ENCODE measurements around the gene ZBTB17. TPM values are rescaled to one million over a fixed set of nuclear protein-coding genes. Genes with fewer than 3 reads are reported as not detected.

Gene ZBTB17
- total and polyA plus RNA-seq, 10 of the 15 experiments (the other 5 are each of a cell fraction or from before 2014, with no cell fraction given) = 0.87 to 59.4 (median 38.7) TPM

DNA sequence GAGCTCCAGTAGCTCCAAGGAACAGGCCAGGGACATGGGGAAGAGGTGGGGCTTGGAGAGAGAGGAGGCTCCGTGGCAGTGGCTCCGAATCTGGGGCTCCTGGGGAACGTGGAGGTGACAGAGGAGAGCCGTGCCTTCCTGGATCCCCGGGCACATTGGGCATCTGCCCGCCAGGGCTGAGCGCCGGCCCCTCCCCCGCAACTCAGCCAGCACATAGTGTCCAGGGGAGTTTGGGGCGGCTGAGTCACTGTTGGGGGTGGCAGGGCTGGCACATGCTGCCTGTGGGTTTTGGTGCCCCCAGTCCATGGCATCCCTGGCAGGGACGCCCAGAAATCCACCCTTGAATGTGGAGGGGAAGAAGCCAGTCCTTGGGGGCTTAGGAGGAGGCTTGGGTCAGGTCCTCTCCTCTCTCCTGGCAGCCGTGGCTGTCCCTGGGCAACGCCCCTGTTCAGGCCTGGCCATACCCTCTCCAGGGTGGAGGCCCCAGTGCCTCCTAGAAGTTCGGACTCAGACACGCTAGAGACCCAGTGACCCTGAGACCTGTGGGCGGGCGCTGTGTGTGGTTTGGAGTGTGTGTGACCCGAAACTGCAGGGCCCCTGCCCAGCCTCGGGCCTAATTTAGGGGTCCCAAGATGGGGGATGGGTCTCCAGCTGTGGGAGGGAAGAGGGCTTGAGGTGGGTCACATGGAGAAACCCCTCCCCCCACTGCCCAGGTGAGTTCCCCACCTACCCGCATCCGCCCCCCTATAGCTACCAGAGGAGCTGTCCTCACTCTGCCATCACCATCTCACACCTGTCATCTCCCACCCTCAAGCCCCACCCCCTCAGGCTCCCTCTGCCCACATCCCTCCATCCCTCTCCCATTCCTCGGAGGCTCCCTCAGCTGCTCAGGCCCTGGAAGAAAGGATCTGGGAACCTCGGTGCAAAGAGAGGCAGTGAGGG, 40.3 kb upstream of the ZBTB17 start (continued):
- TF ChIP-seq, protein P1, sequence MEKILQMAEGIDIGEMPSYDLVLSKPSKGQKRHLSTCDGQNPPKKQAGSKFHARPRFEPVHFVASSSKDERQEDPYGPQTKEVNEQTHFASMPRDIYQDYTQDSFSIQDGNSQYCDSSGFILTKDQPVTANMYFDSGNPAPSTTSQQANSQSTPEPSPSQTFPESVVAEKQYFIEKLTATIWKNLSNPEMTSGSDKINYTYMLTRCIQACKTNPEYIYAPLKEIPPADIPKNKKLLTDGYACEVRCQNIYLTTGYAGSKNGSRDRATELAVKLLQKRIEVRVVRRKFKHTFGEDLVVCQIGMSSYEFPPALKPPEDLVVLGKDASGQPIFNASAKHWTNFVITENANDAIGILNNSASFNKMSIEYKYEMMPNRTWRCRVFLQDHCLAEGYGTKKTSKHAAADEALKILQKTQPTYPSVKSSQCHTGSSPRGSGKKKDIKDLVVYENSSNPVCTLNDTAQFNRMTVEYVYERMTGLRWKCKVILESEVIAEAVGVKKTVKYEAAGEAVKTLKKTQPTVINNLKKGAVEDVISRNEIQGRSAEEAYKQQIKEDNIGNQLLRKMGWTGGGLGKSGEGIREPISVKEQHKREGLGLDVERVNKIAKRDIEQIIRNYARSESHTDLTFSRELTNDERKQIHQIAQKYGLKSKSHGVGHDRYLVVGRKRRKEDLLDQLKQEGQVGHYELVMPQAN (conservative IDR thresholded peaks at IDR 0.05) = no peak
- TF ChIP-seq SKIL (IDR thresholded peaks at IDR 0.05; ENCODE audit: low read depth, poor library complexity, severe bottlenecking) (no peak), BMI1 (IDR thresholded peaks at IDR 0.05; ENCODE audit: borderline replicate concordance) (no peak), RUNX3 (IDR thresholded peaks at IDR 0.05; ENCODE audit: low read length) (peak; percentile 62), HDAC6 (IDR thresholded peaks at IDR 0.05; ENCODE audit: unreplicated experiment) (no peak), MTA2 (IDR thresholded peaks at IDR 0.05; ENCODE audit: low read depth) (peak; percentile 33; the same call in 1 of the 2 replicates), KAT2A (conservative IDR thresholded peaks at IDR 0.05; ENCODE audit: control insufficient read depth, low read depth, low read length) (no peak), CREB1 (IDR thresholded peaks at IDR 0.05; ENCODE audit: low read depth) (no peak), IRF3 (IDR thresholded peaks at IDR 0.05) (no peak), IRF4 (IDR thresholded peaks at IDR 0.05; ENCODE audit: low read depth, low read length) (no peak), SP1 (IDR thresholded peaks at IDR 0.05; ENCODE audit: low read depth, low read length) (peak; percentile 29), NR2C1 (IDR thresholded peaks at IDR 0.05) (0 out of 2 replicates have a peak, but pooled peaks have one; percentile 23), TAF1 (IDR thresholded peaks at IDR 0.05; ENCODE audit: borderline replicate concordance, low read depth, low read length) (no peak), ZNF207 (IDR thresholded peaks at IDR 0.05; ENCODE audit: borderline replicate concordance) (no peak), CREM (IDR thresholded peaks at IDR 0.05; ENCODE audit: low read depth) (no peak), FOS (IDR thresholded peaks at IDR 0.05; ENCODE audit: borderline replicate concordance, extremely low read depth, insufficient read length) (no peak), STAT1 (conservative IDR thresholded peaks at IDR 0.05) (no peak), EED (IDR thresholded peaks at IDR 0.05; ENCODE audit: low read depth) (no peak), ATF2 (IDR thresholded peaks at IDR 0.05; ENCODE audit: low read length) (no peak), EGR1 (IDR thresholded peaks at IDR 0.05; ENCODE audit: borderline replicate concordance in 1 of 2, low read depth in 2 of 2, low read length in 2 of 2) (no peak)
- TF ChIP-seq, protein P2, sequence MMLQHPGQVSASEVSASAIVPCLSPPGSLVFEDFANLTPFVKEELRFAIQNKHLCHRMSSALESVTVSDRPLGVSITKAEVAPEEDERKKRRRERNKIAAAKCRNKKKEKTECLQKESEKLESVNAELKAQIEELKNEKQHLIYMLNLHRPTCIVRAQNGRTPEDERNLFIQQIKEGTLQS (IDR thresholded peaks at IDR 0.05; ENCODE audit: borderline replicate concordance, extremely low read depth, low read depth, low read length) = no peak
- TF ChIP-seq, protein P3, sequence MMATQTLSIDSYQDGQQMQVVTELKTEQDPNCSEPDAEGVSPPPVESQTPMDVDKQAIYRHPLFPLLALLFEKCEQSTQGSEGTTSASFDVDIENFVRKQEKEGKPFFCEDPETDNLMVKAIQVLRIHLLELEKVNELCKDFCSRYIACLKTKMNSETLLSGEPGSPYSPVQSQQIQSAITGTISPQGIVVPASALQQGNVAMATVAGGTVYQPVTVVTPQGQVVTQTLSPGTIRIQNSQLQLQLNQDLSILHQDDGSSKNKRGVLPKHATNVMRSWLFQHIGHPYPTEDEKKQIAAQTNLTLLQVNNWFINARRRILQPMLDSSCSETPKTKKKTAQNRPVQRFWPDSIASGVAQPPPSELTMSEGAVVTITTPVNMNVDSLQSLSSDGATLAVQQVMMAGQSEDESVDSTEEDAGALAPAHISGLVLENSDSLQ (IDR thresholded peaks at IDR 0.05) = no peak
